GM21360 (cell line): ENCODE results near the gene DIPK1A.
"Not testable (repeated sequence)": the region's sequence is repeated elsewhere in the genome, so short reads cannot be mapped to it uniquely, and the experiment has no call there.

Experiments used
- ATAC-seq: cut with Tn5 transposase; IDR thresholded peaks from one replicate; pipeline ENCODE4 v1.9.1; 2021; ENCODE audit warnings: mild to moderate bottlenecking, moderate library complexity; ENCODE audit not compliant: unreplicated experiment

The DIPK1A gene

GRCh38 chr1:92922356-92923035, 38.8 kb downstream of the DIPK1A start:
- ATAC-seq: no peak

GRCh38 chr1:92921031-92922023, 39.9 kb downstream of the DIPK1A start:
- no peak for ATAC-seq

GRCh38 chr1:92916899-92917298, 44.4 kb downstream of the DIPK1A start:
- ATAC-seq: no peak

- no peak for ATAC-seq
Observed at GRCh38 chr1:92915547-92915946, 45.7 kb downstream of the DIPK1A start.

GRCh38 chr1:92913093-92913819, 48.0 kb downstream of the DIPK1A start:
- ATAC-seq: no peak

GRCh38 chr1:92910081-92910480, 51.2 kb downstream of the DIPK1A start:
- no peak for ATAC-seq

- no peak for ATAC-seq
Observed at GRCh38 chr1:92909321-92909720, 51.9 kb downstream of the DIPK1A start.

- no peak for ATAC-seq
Observed at GRCh38 chr1:92907949-92908684, 53.1 kb downstream of the DIPK1A start.

GRCh38 chr1:92903765-92904164, 57.5 kb downstream of the DIPK1A start:
- ATAC-seq: no peak

- no peak for ATAC-seq
Observed at GRCh38 chr1:92902406-92902744, 58.9 kb downstream of the DIPK1A start.

- no peak for ATAC-seq
Observed at GRCh38 chr1:92901699-92902405, 59.4 kb downstream of the DIPK1A start.

- no peak for ATAC-seq
Observed at GRCh38 chr1:92901126-92901525, 60.1 kb downstream of the DIPK1A start.

GRCh38 chr1:92900539-92900938, 60.7 kb downstream of the DIPK1A start:
- no peak for ATAC-seq

GRCh38 chr1:92899780-92900179, 61.5 kb downstream of the DIPK1A start:
- ATAC-seq: no peak

GRCh38 chr1:92898053-92898452, 63.2 kb downstream of the DIPK1A start:
- ATAC-seq: not testable (repeated sequence)

GRCh38 chr1:92887465-92887864, 73.8 kb downstream of the DIPK1A start:
- ATAC-seq: no peak

- no peak for ATAC-seq
Observed at GRCh38 chr1:92886886-92887419, 74.3 kb downstream of the DIPK1A start.

GRCh38 chr1:92884195-92884594, 77.1 kb downstream of the DIPK1A start:
- no peak for ATAC-seq

- ATAC-seq: no peak
Observed at GRCh38 chr1:92883297-92883696, 78.0 kb downstream of the DIPK1A start.

GRCh38 chr1:92882819-92883218, 78.4 kb downstream of the DIPK1A start:
- ATAC-seq: no peak
